GM08714 (cell line): Measurements from ENCODE around the gene TARBP1.
"Not testable (repeated sequence)": the region's sequence is repeated elsewhere in the genome, so short reads cannot be mapped to it uniquely, and the experiment has no call there.

ENCODE experiments used
- H3K4me3 ChIP-seq: fragments of 200-500 bp; sonication (Bioruptor generic); 2 replicates; pipeline ENCODE4 v1.5.1; 2014; ENCODE audit warnings: mild to moderate bottlenecking, low read length, inconsistent platforms
- ZNF274 ChIP-seq: IDR thresholded peaks from 2 replicates; pipeline ENCODE4 v1.6.1; 2012; ENCODE audit warnings: mild to moderate bottlenecking, low read depth, low read length

TARBP1 gene

GRCh38 chr1:234478481-234479309 is at the start of gene TARBP1:
TARBP1 (minus strand) TSS chr1:234479179; CDS start chr1:234479103, 76 bp downstream.
- no peak for TF ChIP-seq ZNF274
- H3K4me3 ChIP-seq, result peak within 1 kb of the TSS; percentile 92

- no peak for TF ChIP-seq ZNF274
- no peak overlapping the region for H3K4me3 ChIP-seq
Measured at GRCh38 chr1:234528074-234528865, 49.3 kb upstream of the TARBP1 start.

GRCh38 chr1:234527346-234527745 is 48.4 kb upstream of the TARBP1 start:
- TF ChIP-seq ZNF274, result no peak
- H3K4me3 ChIP-seq, result no peak overlapping the region

GRCh38 chr1:234526922-234527321 is 47.9 kb upstream of the TARBP1 start:
- TF ChIP-seq ZNF274, result no peak
- H3K4me3 ChIP-seq, result no peak overlapping the region

GRCh38 chr1:234525099-234525799 is 46.3 kb upstream of the TARBP1 start:
- TF ChIP-seq ZNF274, result no peak
- H3K4me3 ChIP-seq, result no peak overlapping the region

GRCh38 chr1:234521836-234522235 is 42.9 kb upstream of the TARBP1 start:
- TF ChIP-seq ZNF274, result no peak
- no peak overlapping the region for H3K4me3 ChIP-seq

GRCh38 chr1:234520908-234521817 is 42.2 kb upstream of the TARBP1 start:
- H3K4me3 ChIP-seq, result no peak overlapping the region
- TF ChIP-seq ZNF274, result no peak

GRCh38 chr1:234519506-234519905 is 40.5 kb upstream of the TARBP1 start:
- no peak for TF ChIP-seq ZNF274
- H3K4me3 ChIP-seq, result no peak overlapping the region

GRCh38 chr1:234518876-234519275 is 39.9 kb upstream of the TARBP1 start:
- TF ChIP-seq ZNF274, result no peak
- H3K4me3 ChIP-seq, result no peak overlapping the region

- H3K4me3 ChIP-seq, result not testable (repeated sequence)
Measured at GRCh38 chr1:234518086-234518485, 39.1 kb upstream of the TARBP1 start.

- no peak for TF ChIP-seq ZNF274
- H3K4me3 ChIP-seq, result no peak overlapping the region
Measured at GRCh38 chr1:234517110-234517802, 38.3 kb upstream of the TARBP1 start.

- TF ChIP-seq ZNF274, result no peak
- H3K4me3 ChIP-seq, result no peak overlapping the region
Measured at GRCh38 chr1:234515821-234516241, 36.9 kb upstream of the TARBP1 start.

- TF ChIP-seq ZNF274, result no peak
- H3K4me3 ChIP-seq, result no peak overlapping the region
Measured at GRCh38 chr1:234515411-234515810, 36.4 kb upstream of the TARBP1 start.
